OCI-M2 (cell line): ENCODE data around the gene ADARB1.

Source experiments
- DNase-seq: peaks from one replicate; lab custom pipeline; 2025; ENCODE audit not compliant: unreplicated experiment; lab: John Stamatoyannopoulos, UW

ADARB1 gene

DNA sequence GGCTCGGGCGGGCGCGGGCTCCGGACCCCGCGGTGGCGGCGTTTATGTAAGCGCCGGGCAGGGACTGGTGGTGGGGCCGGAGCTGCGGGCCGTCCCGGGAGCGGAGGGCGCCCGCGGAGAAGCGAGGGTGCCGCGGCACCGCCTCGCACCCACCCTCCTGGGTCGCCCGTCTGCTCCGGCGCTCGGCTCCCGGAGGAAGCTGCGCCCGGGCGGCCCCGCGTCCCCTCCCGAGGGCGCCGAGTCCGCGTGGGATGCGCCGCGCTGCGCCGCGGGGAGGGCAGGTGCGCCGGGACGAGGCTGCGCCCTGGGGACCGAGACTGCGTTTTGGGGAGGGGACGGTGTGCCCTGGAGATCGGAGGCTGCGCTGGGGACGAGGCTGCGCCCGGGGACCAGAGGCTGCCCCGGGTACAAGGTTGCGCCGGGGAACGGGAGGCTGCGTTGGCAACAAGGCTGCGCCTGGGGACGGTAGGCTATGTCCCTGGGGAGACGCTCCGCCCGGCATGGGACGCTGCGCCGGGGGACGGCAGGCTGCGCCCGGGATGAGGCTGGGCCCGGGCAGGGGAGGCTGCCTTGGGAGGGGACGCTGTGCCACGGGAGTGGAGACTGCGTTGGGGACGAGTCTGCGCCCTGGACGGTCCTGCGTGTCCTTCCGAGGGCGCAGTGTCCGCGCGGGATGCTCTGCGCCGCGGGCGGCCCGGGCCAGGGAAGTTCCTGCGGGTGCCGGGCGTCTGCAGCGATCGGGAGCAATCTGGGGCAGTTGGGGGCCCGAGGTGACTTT is 627 bp downstream of the ADARB1 start:
- no peak for DNase-seq

DNA sequence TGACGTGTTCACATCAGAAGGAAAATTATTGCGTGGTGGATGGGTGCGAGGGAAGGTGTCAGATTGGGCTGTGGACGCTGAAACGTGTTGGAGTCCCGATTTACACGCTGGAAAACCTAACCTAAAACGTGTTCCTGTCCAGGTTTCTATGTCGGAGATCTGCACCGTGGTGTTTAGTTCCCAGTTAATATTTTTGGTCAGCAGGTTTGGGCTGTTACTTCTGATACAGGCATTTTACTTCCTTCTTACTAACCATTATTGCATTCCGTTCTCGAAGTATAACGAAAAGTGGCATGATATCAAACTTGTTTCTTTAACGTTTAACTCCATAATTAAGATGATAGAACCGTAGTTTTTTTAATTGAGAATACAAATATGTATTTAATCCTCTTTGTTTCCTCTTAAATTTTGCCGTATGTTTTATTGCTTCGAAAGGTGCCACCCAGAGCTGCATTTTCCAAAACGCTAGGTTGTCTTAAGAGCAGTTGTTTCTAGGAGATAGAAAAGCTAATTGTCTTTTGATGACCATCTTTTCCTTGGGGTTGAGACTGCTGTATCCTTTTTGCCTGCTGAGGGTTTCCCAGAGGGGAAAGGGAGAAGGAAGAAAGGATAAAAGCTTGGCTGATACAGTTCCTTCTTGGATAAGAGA is 1.3 kb downstream of the ADARB1 start:
- DNase-seq = no peak

DNA sequence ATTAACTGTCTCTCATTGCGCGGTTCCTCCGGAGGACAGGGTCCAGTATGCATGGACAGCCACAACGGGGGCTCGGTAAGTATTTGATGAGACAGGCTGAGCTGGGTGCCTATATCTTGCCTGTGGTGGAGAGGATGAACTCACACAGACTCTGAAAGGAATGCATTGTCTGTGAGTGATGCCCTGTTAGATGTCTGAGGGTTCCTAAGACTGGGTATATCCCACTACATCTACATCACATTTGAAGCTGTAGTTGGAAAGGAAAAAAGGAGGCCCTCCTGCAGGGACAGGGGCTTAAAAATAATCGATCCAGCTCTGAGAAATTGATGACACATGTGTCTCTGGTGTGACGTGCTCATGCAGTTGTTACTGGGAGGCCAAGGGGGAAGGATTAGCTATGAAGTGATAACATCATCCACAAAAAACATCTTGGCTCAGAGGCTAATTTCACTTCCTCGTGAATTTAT is 1.9 kb downstream of the ADARB1 start:
- DNase-seq = no peak

DNA sequence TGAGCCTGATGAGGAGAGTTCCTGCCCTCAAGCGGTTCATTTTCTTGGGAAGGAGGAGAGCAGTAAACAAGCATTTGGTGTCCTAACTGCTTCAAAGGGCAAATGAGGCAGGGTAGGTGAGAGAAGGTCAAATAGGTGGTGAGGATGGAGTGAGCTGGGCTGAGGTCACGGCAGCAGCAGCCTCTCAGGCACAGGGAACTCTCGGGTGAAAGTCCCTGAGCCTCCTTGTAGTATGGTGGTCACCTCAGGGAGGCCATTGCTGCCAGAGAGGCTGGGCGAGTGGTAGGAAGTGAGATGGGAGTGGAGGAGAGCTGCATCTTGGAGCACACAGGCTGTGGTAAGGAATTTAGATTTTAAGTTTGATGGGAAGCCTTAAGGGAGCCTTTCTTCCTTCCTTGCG is 4.0 kb downstream of the ADARB1 start:
- no peak for DNase-seq

GRCh38 chr21:45078877-45079281 is 4.5 kb downstream of the ADARB1 start:
- DNase-seq = no peak

- DNase-seq = no peak
Observed at GRCh38 chr21:45079351-45079750, 5.0 kb downstream of the ADARB1 start.

- DNase-seq = no peak
Observed at GRCh38 chr21:45080232-45080631, 5.9 kb downstream of the ADARB1 start.

- no peak for DNase-seq
Observed at GRCh38 chr21:45080639-45081414, 6.4 kb downstream of the ADARB1 start.

- DNase-seq = no peak
Observed at GRCh38 chr21:45081636-45082035, 7.3 kb downstream of the ADARB1 start.

DNA sequence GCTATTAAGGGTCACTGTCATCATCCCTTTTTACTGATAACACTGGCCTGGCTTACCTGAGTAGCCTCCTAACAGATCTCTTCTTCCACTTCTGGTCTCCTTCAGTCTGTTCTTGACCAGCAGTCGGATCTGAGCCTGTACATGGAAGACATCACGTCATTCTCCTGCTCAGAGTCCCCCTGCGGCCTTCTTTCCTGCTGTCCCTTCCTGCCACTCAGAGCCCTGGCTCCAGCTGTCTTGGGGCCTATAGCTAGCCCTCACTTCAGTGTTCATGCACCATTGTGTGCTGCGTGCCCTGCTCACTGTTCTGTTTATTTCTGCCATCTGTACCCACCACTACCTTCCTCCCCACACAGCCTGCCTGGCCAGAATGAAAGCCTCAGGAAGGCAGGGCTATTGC is 8.4 kb downstream of the ADARB1 start:
- no peak for DNase-seq

DNA sequence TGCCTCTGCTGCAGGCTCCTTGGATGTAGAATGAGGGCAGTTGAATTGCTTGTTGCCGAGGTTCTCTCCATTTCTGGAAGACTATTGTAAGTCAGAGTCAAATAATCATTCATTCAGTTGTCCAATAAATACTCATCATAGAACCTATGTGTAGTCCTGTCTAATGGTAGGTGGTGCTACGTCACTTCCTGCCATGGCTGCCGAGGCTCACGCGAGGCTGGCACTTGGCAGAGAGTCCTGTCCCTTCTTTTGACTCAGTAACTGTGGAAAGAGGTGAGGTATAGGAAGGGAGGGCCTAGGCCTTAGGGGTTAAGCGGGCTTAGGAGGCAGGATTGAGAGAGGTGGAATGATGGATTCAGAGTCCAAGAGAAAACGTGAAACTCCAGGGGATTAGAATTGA is 9.7 kb downstream of the ADARB1 start:
- no peak for DNase-seq

- DNase-seq = no peak
Observed at GRCh38 chr21:45084881-45085536, 10.6 kb downstream of the ADARB1 start.

- DNase-seq = no peak
Observed at GRCh38 chr21:45085700-45086099, 11.3 kb downstream of the ADARB1 start.

GRCh38 chr21:45086337-45086958 is 12.1 kb downstream of the ADARB1 start:
- DNase-seq = no peak

DNA sequence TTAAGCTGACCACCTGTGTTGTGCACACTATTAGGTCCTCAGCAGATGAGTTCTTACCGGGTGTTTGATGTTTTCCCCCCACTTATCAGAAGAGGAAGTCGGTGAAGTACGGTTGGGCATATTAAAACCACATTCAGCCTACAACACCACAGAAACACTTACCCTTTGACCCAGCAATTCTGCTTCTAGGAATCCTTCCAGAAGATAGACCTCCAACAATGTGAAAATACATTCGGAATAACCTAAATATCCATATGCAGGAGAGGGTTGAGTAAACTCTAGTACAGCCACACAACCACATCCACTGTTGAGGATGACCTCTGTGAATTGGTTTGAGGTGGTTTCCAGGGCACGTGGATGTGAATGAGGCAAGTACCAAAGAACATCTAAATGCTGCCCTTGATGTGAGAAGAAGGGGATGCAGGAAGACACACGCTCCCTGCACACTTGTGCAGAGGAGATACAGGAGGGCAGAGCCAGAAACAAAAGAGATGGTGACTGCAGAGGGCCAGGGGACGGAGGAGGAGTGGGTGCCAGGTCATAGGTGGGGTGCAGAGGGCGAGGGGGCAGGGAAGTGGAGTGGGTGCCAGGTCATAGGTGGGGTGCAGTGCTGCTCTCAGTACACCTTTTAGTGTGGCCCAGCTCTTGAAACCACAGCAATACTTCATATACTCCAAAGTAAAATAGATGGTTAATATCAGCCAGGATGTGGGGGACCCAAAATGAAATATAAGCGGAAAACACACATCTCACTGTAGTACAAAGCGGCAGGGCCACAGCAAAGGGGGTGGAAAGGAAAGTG is 12.8 kb downstream of the ADARB1 start:
- no peak for DNase-seq

DNA sequence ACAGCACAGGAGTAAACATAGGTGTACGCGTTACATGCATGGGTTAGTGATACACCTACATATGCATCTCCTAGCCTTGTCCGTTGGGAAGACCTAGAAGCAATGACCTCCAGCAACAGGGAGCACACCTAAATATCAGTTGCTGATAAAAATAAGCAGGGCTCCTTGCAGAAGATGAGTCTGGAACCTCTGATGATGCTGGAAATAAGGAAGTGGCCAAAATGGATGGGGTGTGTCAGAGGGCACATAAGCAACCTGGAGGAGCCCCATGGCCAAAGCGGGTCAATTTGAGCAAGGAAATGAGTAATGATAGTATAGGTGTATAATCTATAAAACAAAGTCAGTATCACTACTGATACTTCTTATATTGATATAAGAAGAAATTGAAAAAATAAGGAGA is 13.7 kb downstream of the ADARB1 start:
- DNase-seq = no peak

DNA sequence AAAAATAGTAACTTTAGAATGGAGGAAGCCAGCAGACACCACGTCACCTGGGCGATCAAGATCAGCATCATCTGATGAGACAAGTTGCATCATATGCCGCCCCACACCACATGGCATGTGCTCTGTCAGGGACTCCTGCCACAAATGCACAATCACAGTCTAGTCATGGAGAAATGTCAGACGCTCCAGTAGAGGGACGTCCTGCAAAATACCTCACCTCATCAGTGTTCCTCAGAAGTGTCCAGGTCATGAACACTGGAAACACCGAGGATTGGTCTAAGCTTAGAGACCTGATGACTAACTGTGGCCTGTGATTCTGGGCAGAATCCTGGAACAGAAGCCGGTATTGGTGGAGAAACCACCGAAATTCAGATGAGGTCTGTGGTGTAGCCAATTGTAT is 14.3 kb downstream of the ADARB1 start:
- no peak for DNase-seq

GRCh38 chr21:45089964-45090363 is 15.6 kb downstream of the ADARB1 start:
- DNase-seq = no peak

GRCh38 chr21:45090966-45091365 is 16.6 kb downstream of the ADARB1 start:
- no peak for DNase-seq
